Endodermal cell (in vitro differentiated cells): ENCODE results near the gene DNMT3A. TPM values are rescaled to one million over a fixed set of nuclear protein-coding genes. Genes with fewer than 3 reads are reported as not detected.

ENCODE experiments used
- DNase-seq: peaks from one replicate; pipeline ENCODE4 v3.0.0-alpha.2; 2017
- H3K27ac ChIP-seq: 2 replicates; pipeline ENCODE4 v1.5.1; 2013; ENCODE audit warnings: mild to moderate bottlenecking, low read depth, low read length, moderate library complexity
- H3K27me3 ChIP-seq: 2 replicates; pipeline ENCODE4 v1.6.1; 2013; ENCODE audit warnings: mild to moderate bottlenecking, low read length, moderate library complexity; ENCODE audit not compliant: insufficient read depth, control insufficient read depth, poor library complexity, severe bottlenecking
- H3K36me3 ChIP-seq: 2 replicates; pipeline ENCODE4 v1.7.0; 2013; ENCODE audit warnings: mild to moderate bottlenecking, low read length, moderate library complexity; ENCODE audit not compliant: control insufficient read depth, insufficient read depth
- H3K4me1 ChIP-seq: one replicate; pipeline ENCODE4 v1.7.0; 2013; ENCODE audit warnings: low read length; ENCODE audit not compliant: control insufficient read depth, insufficient read depth
- H3K4me3 ChIP-seq: 2 replicates; pipeline ENCODE4 v1.5.1; 2013; ENCODE audit warnings: mild to moderate bottlenecking, low read length, moderate library complexity
- H3K9ac ChIP-seq: 2 replicates; pipeline ENCODE4 v1.6.1; 2013; ENCODE audit warnings: mild to moderate bottlenecking, low read length, moderate library complexity; ENCODE audit not compliant: poor library complexity, severe bottlenecking; ENCODE audit errors: extremely low read depth
- H3K9me3 ChIP-seq: 2 replicates; pipeline ENCODE4 v1.6.1; 2013; ENCODE audit warnings: mild to moderate bottlenecking, low read length, moderate library complexity; ENCODE audit not compliant: control insufficient read depth
- H3K27ac Mint-ChIP-seq: 2 replicates; pipeline ENCODE4 v1.8.0; 2020; ENCODE audit warnings: mixed read lengths
- H3K27me3 Mint-ChIP-seq: 2 replicates; pipeline ENCODE4 v1.8.0; 2021; ENCODE audit warnings: mild to moderate bottlenecking, mixed read lengths; ENCODE audit not compliant: insufficient read depth
- H3K36me3 Mint-ChIP-seq: 2 replicates; pipeline ENCODE4 v1.8.0; 2020; ENCODE audit warnings: low read depth, mixed read lengths
- H3K4me1 Mint-ChIP-seq: 2 replicates; pipeline ENCODE4 v1.8.0; 2020; ENCODE audit warnings: mixed read lengths
- H3K4me3 Mint-ChIP-seq: 2 replicates; pipeline ENCODE4 v1.8.0; 2020; ENCODE audit warnings: mild to moderate bottlenecking, moderate library complexity, mixed read lengths
- H3K9me3 Mint-ChIP-seq: 2 replicates; pipeline ENCODE4 v1.8.0; 2020; ENCODE audit warnings: mild to moderate bottlenecking, mixed read lengths
- WGBS, 2 experiments: methylation state at CpG; one replicate each; pipeline versions ENCODE4 v1.1.5 to v1.1.7; 2013; ENCODE audit warnings: missing lambda C conversion rate in 2 of 2, mixed read lengths in 1 of 2; ENCODE audit not compliant: insufficient coverage in 1 of 2, insufficient read length in 1 of 2; 5-methylcytosine and 5-hydroxymethylcytosine counted together
- total RNA-seq, 2 donors: library from RNA; stranded (reverse); fragmentation: NEBNext Ultra II Directional in 1 of 2; extraction: Animal tissue kit (Norgen Biotek cat#: 25700) in 1 of 2; gene quantifications; 2 replicates in 1 of 2; 3 replicates in 1 of 2; pipeline ENCODE4 v1.2.1, GENCODE V29; 2021
- TF ChIP-seq, protein P1 (sequence below): fragments of 200-600 bp; sonication (generic); conservative IDR thresholded peaks from 2 replicates; pipeline ENCODE4 v1.5.0; 2021; ENCODE audit warnings: antibody characterized with exemption, mild to moderate bottlenecking

The DNMT3A gene
- total RNA-seq, 2 donors from 2014 or later = 124 to 139 TPM

- no peak overlapping the region for H3K9ac ChIP-seq
- Mint-ChIP-seq H3K36me3 (peaks cover 20% of the 10 kb centered on the region), H3K4me3 (no peak overlapping the region), H3K27me3 (no peaks in the 10 kb centered on the region), H3K9me3 (no peaks in the 10 kb centered on the region), H3K4me1 (peaks cover 21% of the 10 kb centered on the region), H3K27ac (peak overlapping the region; percentile 16)
- TF ChIP-seq, protein P1, sequence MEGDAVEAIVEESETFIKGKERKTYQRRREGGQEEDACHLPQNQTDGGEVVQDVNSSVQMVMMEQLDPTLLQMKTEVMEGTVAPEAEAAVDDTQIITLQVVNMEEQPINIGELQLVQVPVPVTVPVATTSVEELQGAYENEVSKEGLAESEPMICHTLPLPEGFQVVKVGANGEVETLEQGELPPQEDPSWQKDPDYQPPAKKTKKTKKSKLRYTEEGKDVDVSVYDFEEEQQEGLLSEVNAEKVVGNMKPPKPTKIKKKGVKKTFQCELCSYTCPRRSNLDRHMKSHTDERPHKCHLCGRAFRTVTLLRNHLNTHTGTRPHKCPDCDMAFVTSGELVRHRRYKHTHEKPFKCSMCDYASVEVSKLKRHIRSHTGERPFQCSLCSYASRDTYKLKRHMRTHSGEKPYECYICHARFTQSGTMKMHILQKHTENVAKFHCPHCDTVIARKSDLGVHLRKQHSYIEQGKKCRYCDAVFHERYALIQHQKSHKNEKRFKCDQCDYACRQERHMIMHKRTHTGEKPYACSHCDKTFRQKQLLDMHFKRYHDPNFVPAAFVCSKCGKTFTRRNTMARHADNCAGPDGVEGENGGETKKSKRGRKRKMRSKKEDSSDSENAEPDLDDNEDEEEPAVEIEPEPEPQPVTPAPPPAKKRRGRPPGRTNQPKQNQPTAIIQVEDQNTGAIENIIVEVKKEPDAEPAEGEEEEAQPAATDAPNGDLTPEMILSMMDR = no peak
- no peak overlapping the region for H3K27ac ChIP-seq
- H3K27me3 ChIP-seq = no peaks in the 10 kb centered on the region
- H3K4me3 ChIP-seq = no peak overlapping the region
- no peaks in the 10 kb centered on the region for H3K36me3 ChIP-seq
- DNase-seq = peak; percentile 35
- H3K9me3 ChIP-seq = no peaks in the 10 kb centered on the region
- H3K4me1 ChIP-seq = no peaks in the 10 kb centered on the region
- 93% methylated on average over 12 to 17 of the region's 17 CpGs for WGBS, 2 experiments
These were observed 46.2 kb upstream of the DNMT3A start for GRCh38 chr2:25387876-25388449.

DNA sequence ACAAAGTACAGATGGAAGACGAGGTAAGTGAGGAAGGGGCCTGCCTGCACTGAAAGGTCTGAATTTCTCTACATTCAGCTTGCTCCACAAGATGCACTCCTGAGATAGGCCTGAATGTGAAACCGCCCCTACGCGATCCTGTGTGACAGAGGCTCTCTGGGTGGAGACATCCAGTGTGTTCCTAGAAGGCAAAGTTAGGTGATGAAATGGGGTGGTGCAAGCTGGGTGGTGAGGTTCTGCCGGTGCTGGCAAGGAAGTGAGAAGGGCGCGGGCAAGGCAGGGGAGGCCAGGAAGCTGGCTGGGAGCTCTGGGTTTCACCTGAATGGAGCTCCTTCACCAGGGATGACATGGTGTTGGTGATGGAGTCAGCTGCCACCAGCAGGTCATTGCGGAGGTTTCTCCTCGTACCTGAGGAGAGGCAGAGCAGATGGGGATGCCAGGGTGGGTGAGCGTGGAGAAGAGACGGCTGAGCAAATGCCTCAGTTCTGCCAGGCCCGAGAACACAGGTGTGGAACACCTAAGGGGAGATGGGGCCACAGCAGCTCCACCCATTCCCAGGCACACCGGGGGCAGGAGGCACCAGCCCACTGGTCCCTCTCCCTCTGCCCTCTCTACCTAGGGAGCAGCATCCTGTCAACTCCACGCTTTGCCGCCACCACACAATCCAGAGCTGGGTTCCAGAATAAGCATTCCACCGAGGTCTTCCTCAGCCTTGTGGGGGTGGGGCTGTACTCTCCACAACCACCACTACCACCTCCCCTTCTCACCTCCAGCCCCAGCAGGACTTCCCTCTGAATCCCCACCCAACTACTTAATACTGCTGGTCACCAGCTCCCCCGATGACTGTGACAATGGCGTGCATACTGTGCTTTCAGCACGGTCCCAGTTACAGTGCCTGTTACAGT, 45.5 kb upstream of the DNMT3A start:
- Histone ChIP-seq H3K4me1 (no peaks in the 10 kb centered on the region), H3K27me3 (no peaks in the 10 kb centered on the region), H3K36me3 (no peaks in the 10 kb centered on the region), H3K9ac (no peak overlapping the region), H3K9me3 (no peaks in the 10 kb centered on the region), H3K4me3 (no peak overlapping the region), H3K27ac (no peak overlapping the region)
- no peaks in the 10 kb centered on the region for H3K9me3 Mint-ChIP-seq
- WGBS, 2 experiments = 91 to 93% methylated on average over 10 to 19 of the region's 19 CpGs
- no peaks in the 10 kb centered on the region for H3K27me3 Mint-ChIP-seq
- DNase-seq = peak; percentile 48
- peak overlapping the region; percentile 16 for H3K27ac Mint-ChIP-seq
- no peak overlapping the region for H3K4me3 Mint-ChIP-seq
- TF ChIP-seq, protein P1 = no peak
- H3K36me3 Mint-ChIP-seq = peaks cover 20% of the 10 kb centered on the region
- H3K4me1 Mint-ChIP-seq = peaks cover 21% of the 10 kb centered on the region

GRCh38 chr2:25385910-25386309, 44.2 kb upstream of the DNMT3A start:
- Mint-ChIP-seq H3K27me3 (no peaks in the 10 kb centered on the region), H3K36me3 (peaks cover 18% of the 10 kb centered on the region), H3K27ac (no peak overlapping the region), H3K4me3 (no peak overlapping the region), H3K4me1 (peaks cover 21% of the 10 kb centered on the region), H3K9me3 (no peaks in the 10 kb centered on the region)
- Histone ChIP-seq H3K9me3 (no peaks in the 10 kb centered on the region), H3K27ac (no peak overlapping the region), H3K4me1 (no peaks in the 10 kb centered on the region), H3K4me3 (no peak overlapping the region), H3K27me3 (no peaks in the 10 kb centered on the region), H3K36me3 (no peaks in the 10 kb centered on the region), H3K9ac (no peak overlapping the region)
- 88 to 99% methylated on average over 7 to 8 of the region's 8 CpGs for WGBS, 2 experiments
- TF ChIP-seq, protein P1 = no peak
- no peak for DNase-seq
